Stimulated activated CD4-positive, alpha-beta T cell treated with anti-CD3 and anti-CD28 coated beads, Interleukin-1b, Interleukin-23, amount 100 ng/mL, for 1 hour (primary cell): Measurements from ENCODE around the gene BORCS6.
"Not testable (repeated sequence)": the region's sequence is repeated elsewhere in the genome, so short reads cannot be mapped to it uniquely, and the experiment has no call there.

ENCODE experiments used
- DNase-seq, 2 donors: peaks; one replicate each; pipeline ENCODE4 v3.0.0-alpha.2; 2020; ENCODE audit warnings: low read depth in 2 of 2

Gene BORCS6

DNA sequence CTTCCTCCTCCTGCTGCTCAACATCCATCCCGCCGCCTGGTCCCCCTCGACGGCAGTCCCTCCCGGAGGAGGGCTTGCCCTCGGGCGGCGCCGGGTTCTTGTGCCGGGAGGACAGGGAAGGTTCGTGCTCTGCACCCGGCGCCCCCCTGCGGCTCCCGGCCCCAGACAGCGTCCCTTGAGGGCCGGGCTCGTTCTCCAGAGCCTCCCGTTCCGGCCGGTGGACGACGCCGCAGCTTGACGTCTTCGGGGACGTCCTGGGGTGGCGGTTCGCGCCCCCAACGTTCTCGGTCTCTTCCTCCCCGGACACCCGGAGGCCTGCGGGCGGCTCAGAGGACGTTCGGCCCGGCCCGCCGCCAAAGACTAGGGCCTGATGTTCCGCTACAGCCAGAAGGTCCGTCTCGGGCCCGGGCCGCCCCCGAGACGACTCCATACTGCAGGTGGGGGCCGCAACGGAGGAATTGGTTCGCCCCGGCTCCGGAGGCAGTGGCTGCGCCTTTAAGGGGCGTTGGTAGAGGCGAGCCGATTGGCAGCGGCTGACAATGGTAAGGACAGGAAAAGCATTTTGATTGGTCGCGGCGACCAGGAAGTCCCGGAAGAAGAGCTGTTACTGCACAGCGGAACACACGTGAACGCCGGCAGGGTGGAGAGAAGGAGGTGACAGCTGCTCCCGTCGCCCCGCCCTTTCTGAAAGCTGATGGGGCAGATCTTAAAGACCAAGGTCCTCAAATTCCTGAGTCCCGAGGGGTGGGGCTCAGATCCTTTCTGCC, at the start of gene BORCS6:
Gene BORCS6 (minus strand): TSS at position 470 of the 767 bp plus-strand sequence. CDS start 40 bp downstream, at position 430.
- peak; percentile 74 to 85 for DNase-seq

DNA sequence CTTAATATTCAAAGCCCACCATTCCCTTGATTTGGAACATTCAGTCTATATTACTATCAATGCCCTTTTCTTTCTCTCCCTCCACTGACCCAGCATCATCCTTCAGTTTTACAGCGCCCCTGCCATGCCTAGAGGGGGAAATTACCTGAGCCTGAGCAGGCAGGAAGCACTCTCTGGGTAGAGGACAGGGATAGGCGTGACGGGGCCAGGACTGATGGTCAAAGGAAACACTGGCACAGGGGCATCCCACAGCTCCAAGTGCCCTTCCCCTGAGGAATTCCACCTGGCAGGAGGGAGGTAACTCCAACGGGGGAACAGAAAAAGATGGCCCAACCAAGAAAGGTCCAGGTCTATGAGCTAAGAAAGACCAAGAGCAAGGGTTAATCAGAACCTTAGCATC, 47.9 kb upstream of the BORCS6 start:
- no peak for DNase-seq

DNA sequence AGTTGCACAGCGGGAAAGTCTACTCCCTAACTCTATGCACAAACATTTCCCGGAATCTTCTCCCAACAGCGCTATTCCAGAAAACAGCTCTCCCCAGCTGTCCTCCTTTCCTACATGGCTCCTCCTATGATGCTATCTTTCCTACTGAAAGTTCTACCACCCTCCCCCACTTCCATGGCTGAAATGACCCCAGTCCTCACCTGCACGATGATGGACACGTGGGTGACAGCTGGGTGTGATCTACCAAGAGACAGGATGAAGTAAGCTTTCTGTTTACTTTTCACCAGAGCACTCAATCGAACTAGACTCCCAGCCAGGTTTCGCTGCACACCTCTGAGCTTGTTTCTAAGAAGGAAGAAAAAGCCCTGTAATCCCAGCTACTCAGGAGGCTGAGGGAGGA, 47.2 kb upstream of the BORCS6 start:
- no peak for DNase-seq

DNA sequence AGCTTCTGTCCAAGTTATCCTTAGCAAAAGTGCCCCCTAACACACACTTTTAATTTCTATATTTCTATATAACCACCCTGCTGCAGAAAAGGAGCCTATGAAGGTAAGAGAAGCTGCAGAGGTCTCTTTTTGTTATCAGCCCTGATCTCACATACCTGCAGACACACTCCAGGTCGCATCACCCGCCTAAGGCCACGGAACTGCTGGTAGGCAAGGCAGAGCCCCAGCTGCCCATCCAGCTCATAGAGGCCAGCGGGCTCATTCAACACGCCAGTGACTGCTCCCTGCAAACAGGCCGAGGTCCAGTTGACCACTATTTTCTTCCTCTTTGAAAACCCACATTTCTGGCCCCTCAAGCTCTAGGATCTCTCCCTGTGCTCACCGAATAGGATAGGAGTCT, 45.7 kb upstream of the BORCS6 start:
- no peak for DNase-seq

DNA sequence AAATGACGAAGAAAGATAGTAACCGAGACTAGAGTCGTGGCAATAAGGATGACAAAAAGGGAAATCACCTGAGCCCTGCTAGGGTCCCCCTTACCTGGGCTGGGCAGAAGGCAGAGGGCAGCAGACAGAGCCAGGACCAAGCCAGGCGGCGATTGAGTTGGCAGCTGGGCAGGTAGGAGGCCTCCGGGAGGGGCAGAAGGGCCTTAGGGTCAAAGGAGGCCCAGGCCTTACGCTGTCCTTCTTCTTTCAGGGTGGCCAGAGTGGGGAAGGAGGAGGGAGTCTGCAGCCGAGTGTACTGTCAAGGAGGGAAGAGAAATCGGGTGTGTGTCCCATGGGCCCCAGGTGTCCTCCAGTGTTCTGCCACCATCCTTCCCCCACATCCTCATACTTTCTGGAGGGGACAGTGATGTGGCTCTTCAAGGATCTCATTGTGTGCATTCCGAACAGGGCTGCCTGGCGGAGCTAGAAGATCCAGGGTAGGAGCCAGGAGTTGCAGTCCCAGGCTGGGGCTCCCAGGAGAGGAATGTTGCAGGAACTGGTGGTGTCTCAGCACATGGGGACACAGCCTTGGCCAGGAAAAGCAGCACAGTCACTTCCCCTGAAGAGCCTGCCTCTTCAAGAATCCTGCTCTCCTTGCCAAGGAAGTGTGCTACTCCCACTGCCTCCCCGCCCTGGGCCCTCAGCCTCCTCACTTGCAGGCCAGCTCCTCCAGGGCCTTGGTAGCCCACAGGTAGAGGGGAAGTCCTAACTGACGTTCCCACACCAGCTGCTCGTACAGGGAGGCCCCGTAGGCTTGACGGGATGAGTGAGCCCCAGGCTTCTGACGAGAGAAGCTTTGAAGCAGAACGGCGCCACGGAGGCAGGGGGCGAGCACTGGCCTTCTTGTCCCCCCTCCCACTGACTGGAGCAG, 44.6 kb upstream of the BORCS6 start:
- no peak for DNase-seq

DNA sequence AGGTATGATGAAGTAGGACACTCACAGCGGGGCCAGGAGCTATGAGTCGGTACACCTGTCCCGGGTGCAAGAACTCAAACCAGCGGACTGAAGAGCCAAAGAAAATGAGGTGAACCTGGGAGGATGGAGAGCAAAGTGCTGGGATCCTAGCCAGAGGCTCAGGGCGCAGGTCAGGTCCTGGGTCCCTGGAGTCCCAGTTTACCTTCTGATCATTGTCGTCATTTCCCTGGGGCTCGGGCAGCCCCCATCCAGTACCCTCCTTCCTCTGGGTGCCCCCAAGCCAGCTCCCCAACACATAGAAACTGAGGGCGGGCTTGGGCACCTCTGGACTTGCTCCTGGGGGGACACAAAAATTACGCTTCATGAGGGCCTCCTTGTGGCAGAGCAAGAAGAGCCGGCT, 41.7 kb upstream of the BORCS6 start:
- no peak for DNase-seq

DNA sequence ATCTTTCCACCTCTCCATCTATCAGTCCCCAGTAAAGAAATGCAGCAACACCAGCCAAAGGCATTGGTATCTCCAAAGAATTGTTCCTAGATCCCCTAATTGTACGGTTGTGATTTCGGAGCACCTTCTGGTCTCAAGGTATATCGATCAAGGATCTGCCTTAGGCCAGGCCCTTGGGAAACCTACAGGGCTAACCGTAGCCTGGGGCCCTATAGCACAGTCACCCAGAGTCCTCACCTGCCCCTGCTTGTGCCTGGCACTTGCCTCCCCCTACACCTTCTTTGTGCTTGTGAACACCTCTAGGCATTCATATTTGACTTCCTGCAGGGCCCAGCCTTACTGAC, 37.2 kb upstream of the BORCS6 start:
- DNase-seq: no peak

DNA sequence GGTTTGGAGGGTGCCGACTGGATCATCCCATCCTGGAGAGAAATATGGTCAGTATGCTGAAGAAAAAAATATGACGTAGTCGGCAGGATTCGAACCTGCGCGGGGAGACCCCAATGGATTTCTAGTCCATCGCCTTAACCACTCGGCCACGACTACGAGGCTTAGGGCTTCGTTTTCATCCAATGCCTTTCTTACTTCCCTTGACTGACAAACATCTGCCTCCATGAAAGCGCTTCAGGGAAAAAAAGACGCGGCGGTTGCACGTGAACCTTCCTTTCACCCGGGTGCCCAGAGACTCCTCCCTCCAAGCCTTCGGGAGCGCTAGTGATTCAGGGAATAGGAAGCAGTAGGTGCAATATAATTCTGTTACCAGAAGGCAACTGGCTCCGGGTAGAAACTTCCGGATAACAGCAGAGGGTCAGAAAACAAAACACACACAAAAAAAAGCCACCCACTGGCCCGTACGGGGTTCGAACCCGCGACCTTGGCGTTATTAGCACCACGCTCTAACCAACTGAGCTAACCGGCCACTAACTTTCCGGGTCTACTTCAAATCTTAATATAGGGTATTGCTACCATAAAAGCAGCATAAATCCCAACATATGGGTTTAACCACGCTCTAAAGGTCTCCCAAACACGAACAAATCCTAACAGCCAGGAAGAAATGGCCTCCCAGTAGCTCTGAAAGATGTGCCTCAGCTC, 36.7 kb upstream of the BORCS6 start:
- peak in 1 of 2 donors; percentile 19 for DNase-seq

DNA sequence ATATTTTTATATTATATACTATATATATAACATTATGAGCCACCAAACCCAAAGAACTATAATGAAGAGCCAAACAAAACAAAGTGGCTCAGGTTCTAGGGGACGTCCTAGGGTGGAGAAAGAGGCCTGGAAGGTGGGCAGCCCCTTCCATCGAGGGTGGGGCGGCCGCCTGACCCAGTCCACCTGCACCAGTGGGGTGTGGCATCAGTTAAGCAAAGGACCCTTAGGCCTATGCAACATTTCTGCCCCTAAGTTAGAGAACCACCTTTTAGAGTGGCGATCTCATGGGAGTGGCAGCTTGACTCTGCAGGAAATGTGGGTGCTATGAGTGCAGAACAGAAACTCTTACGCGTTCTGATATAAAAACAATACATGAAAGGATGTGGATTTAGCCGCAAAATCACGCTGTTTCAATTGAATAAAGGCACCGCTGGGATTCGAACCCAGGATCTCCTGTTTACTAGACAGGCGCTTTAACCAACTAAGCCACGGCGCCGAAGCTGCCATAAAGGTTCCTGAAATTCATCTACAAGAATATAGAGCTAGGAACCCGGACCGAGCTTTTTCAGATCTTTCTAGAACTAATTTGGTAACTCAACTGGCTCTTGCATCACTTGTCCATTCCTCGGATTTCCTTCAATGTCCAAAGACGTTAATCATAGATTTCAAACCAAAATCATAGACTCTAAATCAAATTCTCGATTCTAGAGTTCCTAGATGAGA, 36.0 kb upstream of the BORCS6 start:
- peak in 1 of 2 donors; percentile 45 for DNase-seq

DNA sequence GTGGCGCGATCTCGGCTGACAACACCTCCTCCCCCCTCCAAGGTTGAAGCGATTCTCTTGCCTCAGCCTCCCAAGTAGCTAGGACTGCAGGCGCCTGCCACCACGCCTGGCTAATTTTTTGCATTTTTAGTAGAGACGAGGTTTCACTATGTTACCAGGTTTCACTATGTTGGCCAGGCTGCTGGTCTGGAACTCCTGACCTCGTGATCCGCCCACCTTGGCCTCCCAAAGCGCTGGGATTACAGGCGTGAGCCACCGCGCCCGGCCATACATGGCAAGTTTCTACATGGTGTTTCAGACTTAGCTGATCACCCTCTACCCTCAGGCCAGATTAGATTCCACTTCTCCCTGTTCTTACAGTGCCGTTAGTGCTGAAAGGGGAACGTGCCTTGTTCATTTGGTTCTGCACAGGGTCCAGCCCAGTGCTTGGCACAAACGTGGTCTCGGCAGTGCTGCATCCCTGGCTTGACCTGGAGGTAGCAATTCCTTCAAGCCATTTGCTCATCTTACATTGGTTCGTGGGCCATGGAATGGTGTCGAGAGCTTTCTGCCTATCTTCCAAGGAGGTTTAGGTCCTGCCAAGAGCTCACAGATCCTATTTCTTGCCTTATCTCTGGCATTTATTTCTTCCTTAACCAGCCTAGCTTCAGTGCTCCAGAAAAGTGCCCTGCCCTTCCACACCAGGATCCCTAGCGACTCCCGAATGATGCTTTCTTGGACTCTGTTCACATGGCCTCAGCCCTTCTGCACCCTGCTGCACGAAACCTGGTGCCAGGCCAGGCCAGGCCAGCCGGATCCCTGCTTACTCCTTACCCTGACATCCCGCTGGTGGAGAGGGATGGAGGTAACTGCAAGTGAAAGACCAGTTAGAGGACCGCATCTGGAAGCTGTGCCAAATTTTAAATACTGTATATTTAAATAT, 35.2 kb upstream of the BORCS6 start:
- no peak for DNase-seq

DNA sequence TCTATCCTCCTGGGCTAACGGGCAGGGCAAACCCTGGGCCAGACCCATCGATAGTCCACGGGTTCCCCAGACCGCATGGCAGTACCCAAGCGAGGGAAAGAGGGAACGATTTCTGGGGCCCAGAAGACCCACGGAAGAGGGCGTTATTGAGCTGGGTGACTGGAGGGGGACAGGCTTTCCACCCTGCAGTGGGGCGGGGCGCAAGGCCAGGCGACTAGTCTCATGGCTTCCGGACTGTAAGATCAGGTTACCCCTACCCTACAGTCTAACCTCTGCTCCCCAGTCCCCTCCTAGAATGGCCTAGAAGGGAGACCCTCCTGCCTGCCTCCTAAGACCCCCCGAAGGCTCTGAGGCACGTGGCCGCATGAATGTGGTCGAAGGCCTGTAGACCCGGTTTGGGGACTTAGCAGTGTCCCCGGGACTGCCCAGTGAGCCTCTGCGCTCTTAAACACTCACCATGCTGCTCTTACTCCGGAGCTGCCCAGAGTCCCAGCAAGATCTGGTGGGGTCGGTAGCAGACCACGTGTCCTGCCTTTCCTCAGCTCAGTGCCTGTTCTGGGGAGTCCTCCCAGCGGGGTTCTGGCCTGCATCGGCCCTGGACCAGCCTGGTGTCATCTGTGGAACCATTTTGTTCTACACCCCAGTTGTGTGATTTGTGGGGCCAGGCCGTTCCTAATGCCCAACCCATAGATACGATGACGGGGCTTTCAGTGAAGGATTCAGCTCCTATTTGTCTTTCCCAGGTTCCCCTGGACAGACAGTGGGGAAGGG, 33.6 kb upstream of the BORCS6 start:
- peak in 1 of 2 donors; percentile 11 for DNase-seq

DNA sequence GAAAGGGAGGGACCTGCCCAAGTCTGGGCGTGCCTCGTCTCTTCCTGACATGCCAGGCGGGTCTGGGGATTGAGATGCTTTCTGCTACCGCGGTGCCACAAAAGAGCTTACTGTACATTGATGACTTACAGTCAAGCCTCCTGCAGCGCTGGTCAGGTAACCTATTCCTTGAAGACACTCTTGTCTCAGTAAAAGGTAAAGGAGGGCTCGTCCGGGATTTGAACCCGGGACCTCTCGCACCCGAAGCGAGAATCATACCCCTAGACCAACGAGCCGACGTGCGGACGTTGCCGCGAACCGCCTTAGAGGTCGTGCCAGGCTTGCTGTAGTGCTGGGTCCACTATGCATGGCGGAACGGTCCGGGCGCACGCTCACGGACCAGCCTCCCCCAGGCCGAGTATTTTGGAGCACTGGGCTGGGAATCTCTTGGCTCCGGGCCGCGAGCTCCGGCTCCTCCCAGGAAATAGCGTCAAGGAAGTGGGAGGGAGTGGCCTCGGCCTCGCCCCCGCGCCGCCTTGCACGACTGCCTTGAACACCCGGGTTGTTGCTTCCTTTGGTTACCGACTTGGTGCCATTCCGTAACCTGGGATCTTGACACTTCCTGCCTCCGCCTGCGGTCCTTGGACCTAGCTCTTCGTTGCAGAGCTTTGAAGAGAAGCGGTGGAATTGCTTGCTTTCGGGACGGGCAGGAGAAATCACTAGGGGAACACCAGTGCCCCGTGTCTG, 32.8 kb upstream of the BORCS6 start:
- DNase-seq: peak; percentile 73 to 81

DNA sequence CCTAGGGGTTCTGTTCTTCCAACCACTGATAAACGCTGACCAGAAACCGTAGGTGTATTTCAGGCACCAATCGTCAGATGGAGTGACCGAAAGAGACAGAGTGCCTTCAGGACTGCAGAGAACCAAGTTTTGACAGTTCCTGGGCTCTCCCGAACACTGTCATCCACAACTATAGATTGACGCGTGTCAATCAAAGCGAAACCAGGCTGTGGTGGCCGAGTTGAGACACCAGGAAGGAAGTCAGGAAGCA, 32.3 kb upstream of the BORCS6 start:
- DNase-seq: no peak

DNA sequence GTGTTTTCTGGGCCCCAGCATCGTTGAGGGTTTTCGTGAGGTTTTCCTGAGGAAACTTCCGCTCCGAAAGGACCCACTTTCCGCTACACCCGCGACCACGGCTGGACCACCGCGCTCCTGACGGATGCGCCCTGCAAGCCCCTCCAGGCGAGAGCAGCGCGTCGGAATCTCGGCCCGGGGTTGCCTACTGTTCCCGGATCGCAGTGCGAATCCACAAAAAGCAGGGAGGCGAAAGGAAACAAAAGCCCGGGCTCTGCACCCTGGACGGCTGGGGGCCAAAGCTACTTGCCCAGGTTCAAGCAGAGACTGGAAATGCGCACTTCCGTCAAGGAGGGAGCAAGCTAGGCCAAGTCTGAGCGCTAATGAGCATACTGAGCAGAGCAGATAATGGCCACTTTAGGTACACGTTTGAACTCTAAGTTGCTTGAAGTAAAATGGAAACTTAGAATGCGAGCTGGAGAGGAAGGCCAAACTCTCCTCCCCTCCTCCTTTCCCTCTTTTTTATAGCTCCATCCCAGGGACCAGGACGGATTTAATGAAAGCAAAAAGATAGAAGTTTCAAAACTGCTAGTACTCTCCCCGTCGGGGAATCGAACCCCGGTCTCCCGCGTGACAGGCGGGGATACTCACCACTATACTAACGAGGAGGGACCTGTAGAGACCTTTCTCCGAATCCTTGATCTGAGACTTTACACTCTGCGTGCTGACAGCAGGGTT, 31.8 kb upstream of the BORCS6 start:
- DNase-seq: peak; percentile 83 to 89

DNA sequence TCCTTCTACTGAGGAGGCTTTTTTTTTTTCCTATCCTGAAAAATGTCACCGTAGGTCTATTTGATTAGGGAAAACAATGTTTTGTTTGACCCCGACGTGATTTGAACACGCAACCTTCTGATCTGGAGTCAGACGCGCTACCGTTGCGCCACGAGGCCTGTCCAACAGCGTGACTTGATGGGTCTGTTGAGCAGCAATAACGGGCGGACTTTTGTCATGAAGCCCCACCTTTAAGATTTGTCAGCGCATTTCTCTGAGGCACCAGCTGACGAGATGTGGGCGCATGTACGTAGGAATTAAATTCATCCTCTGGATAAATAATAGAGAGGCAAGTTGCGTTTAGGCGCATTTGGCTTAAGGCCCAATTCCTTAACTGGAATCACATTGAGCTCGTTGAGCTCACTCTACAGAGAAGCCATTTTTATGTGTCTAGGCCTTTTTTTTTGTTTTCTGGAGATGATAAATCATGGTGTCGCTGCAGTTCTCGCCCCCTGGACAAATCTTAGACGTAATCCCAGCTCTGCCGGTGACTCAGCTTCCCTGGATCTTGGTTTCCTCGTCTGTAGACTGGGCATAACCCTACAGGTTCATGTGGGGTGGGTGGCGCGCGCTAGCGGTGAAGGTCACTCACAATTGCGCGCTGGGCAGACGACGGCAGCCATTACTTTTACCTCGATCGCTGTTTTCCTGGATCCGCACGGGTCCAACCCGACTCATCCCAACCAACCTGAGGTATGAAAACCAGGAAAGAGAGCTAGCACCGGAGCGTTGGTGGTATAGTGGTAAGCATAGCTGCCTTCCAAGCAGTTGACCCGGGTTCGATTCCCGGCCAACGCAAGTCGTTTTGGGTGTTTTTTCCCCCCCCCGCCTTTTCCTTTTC, 31.0 kb upstream of the BORCS6 start:
- DNase-seq: peak; percentile 68 to 91

DNA sequence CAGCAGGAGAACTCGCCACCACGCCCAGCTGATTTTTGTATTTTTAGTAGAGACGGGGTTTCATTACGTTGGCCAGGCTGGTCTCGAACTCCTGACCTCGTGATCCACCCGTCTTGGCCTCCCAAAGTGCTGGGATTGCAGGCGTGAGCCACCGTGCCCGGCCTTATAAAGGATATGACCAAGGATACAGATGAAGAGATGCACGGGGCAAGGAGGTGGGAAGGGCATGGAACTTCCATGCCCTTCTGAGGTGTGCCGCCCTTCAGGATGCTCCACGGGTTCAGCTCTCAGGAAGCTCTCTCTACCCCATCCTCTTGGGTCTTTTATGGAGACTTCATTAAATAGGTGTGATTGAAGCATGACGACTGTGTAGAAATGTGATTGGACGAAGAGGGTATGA, 24.0 kb upstream of the BORCS6 start:
- not testable (repeated sequence) for DNase-seq

DNA sequence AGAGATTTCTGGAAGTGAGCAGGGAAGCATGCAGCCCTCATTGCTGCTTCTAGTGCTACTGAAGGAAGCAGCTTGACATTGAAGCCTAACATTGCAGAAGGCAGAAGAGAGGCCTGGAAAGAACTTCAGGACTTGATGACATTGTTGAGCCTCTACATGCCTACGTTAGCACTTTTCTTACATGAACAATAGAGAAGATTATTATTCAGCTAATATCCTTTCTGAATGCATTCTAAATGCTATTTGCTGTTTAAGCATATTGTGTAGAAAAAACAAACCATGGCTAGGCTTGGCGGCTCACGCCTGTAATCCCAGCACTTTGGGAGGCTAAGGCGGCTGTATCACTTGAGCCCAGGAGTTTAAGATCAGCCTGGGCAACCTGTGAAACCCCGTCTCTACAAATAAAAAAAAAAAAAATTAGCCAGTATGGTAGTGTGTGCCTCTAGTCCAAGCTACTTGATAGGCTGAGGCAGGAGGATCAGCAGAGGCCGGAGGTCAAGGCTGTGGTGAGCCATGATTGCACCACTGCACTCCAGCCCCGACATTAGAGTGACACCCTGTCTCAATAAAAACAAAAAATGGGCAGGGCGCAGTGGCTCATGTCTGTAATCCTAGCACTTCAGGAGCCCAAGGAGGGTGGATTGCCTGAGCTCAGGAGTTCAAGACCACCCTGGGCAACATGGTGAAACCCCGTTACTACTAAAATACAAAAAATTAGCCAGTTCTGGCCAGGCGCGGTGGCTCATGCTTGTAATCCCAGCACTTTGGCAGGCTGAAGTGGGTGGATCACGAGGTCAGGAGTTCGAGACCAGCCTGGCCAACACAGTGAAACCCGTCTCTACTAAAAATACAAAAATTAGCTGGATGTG, 22.6 kb upstream of the BORCS6 start:
- no peak for DNase-seq
